Right atrium auricular region (tissue), 2 donors: Measurements from ENCODE around the gene ALDH1A1. TPM values are rescaled to one million over a fixed set of nuclear protein-coding genes. Genes with fewer than 3 reads are reported as not detected.

Experiments
- DNase-seq: peaks from one replicate; pipeline ENCODE4 v3.0.0-alpha.2; 2019; ENCODE audit warnings: low spot score
- H3K27ac ChIP-seq, 2 donors: fragments of 200-600 bp; sonication (generic); 1 replicate in 1 of 2; 2 replicates in 1 of 2; pipeline ENCODE4 v1.5.1; 2016 to 2019
- H3K27me3 ChIP-seq, 2 donors: fragments of 200-600 bp; sonication (generic); one replicate each; pipeline versions ENCODE4 v1.5.1 to v1.6.0; 2017 to 2019
- H3K36me3 ChIP-seq: fragments of 200-600 bp; sonication (generic); one replicate; pipeline ENCODE4 v1.5.1; 2016
- H3K4me1 ChIP-seq, 2 donors: fragments of 200-600 bp; sonication (generic); one replicate each; pipeline versions ENCODE4 v1.5.1 to v1.6.0; 2017 to 2019
- H3K4me3 ChIP-seq, 2 donors: fragments of 200-600 bp; sonication (generic); 1 replicate in 1 of 2; 2 replicates in 1 of 2; pipeline ENCODE4 v1.5.1; 2017 to 2019; ENCODE audit warnings: mild to moderate bottlenecking in 1 of 2, moderate library complexity in 1 of 2
- H3K9me3 ChIP-seq, 2 donors: fragments of 200-600 bp; sonication (generic); one replicate each; pipeline ENCODE4 v1.5.1; 2019
- CTCF ChIP-seq, 2 donors: fragments of 200-600 bp; sonication (generic); IDR thresholded peaks; one replicate each; pipeline ENCODE4 v1.5.1; 2019; ENCODE audit warnings: antibody characterized with exemption in 2 of 2
- total RNA-seq, 2 donors: library from RNA; depleted of rRNA; stranded (reverse); fragments of >200 nt; gene quantifications; one replicate each; pipeline ENCODE4 v1.1.0, GENCODE V29; 2016

Gene ALDH1A1
- total RNA-seq, 2 donors from 2014 or later, result 24.0 to 32.2 TPM

- TF ChIP-seq CTCF (IDR thresholded peaks at IDR 0.05), result no peak
- DNase-seq, result no peak
- Histone ChIP-seq H3K9me3 (no peaks in the 10 kb centered on the region), H3K27ac (no peak overlapping the region), H3K27me3 (no peaks in the 10 kb centered on the region), H3K36me3 (no peaks in the 10 kb centered on the region), H3K4me1 (no peaks in the 10 kb centered on the region), H3K4me3 (no peak overlapping the region)
Observed at GRCh38 chr9:72932619-72933018, 20.2 kb downstream of the ALDH1A1 start.

- no peak overlapping the region for H3K4me3 ChIP-seq
Observed at GRCh38 chr9:72931897-72932296, 21.0 kb downstream of the ALDH1A1 start.

GRCh38 chr9:72931437-72931836 lies 21.4 kb downstream of the ALDH1A1 start:
- DNase-seq, result no peak
- TF ChIP-seq CTCF (IDR thresholded peaks at IDR 0.05), result no peak
- Histone ChIP-seq H3K36me3 (no peaks in the 10 kb centered on the region), H3K4me1 (no peaks in the 10 kb centered on the region), H3K9me3 (no peaks in the 10 kb centered on the region), H3K27ac (no peak overlapping the region), H3K4me3 (no peak overlapping the region), H3K27me3 (no peaks in the 10 kb centered on the region)

More at GRCh38 chr9:72931897-72932296, 21.0 kb downstream of the ALDH1A1 start:
- no peaks in the 10 kb centered on the region for H3K4me1 ChIP-seq
- no peak for TF ChIP-seq CTCF (IDR thresholded peaks at IDR 0.05)
- no peaks in the 10 kb centered on the region for H3K27me3 ChIP-seq
- H3K9me3 ChIP-seq, result no peaks in the 10 kb centered on the region
- no peak overlapping the region for H3K27ac ChIP-seq
- no peaks in the 10 kb centered on the region for H3K36me3 ChIP-seq
- DNase-seq, result no peak

GRCh38 chr9:72930828-72931227 lies 22.0 kb downstream of the ALDH1A1 start:
- no peak for DNase-seq
- Histone ChIP-seq H3K36me3 (no peaks in the 10 kb centered on the region), H3K27ac (no peak overlapping the region)

GRCh38 chr9:72929542-72929941 lies 23.3 kb downstream of the ALDH1A1 start:
- Histone ChIP-seq H3K36me3 (no peaks in the 10 kb centered on the region), H3K9me3 (no peaks in the 10 kb centered on the region), H3K27ac (no peak overlapping the region), H3K4me3 (no peak overlapping the region), H3K27me3 (no peaks in the 10 kb centered on the region), H3K4me1 (no peaks in the 10 kb centered on the region)
- TF ChIP-seq CTCF (IDR thresholded peaks at IDR 0.05), result no peak
- no peak for DNase-seq

More at GRCh38 chr9:72930828-72931227, 22.0 kb downstream of the ALDH1A1 start:
- no peaks in the 10 kb centered on the region for H3K27me3 ChIP-seq
- TF ChIP-seq CTCF (IDR thresholded peaks at IDR 0.05), result no peak
- H3K4me1 ChIP-seq, result no peaks in the 10 kb centered on the region
- H3K4me3 ChIP-seq, result no peak overlapping the region
- H3K9me3 ChIP-seq, result no peaks in the 10 kb centered on the region

GRCh38 chr9:72928042-72928507 lies 24.8 kb downstream of the ALDH1A1 start:
- no peak for TF ChIP-seq CTCF (IDR thresholded peaks at IDR 0.05)
- no peak overlapping the region for H3K27ac ChIP-seq
- no peak for DNase-seq
- H3K27me3 ChIP-seq, result no peaks in the 10 kb centered on the region
- H3K4me1 ChIP-seq, result no peaks in the 10 kb centered on the region
- H3K36me3 ChIP-seq, result no peaks in the 10 kb centered on the region
- H3K9me3 ChIP-seq, result no peaks in the 10 kb centered on the region
- H3K4me3 ChIP-seq, result no peak overlapping the region
